HEK293 (cell line): Measurements from ENCODE around the gene NUDT13.

Source experiments
- CTCF ChIA-PET: fragments of 350-600 bp; formaldehyde crosslinking; extraction: SDS; loops from one replicate; lab custom pipeline; 2021; ENCODE audit warnings: antibody characterized with exemption; lab: Yijun Ruan, JAX
- POLR2A ChIA-PET: fragments of 300-600 bp; formaldehyde crosslinking; extraction: SDS; loops from one replicate; lab custom pipeline; 2020; ENCODE audit warnings: antibody characterized with exemption, inconsistent platforms; lab: Yijun Ruan, JAX
- H3K27ac ChIP-seq: fragments of 200-500 bp; sonication (Bioruptor generic); 2 replicates; pipeline ENCODE4 v1.5.1; 2014; ENCODE audit warnings: low read depth, low read length, control low read depth, inconsistent platforms; ENCODE audit errors: extremely low read depth
- H3K36me3 ChIP-seq, 2 experiments: fragments of 200-500 bp in 1 of 2; sonication (Bioruptor generic) in 1 of 2; 1 replicate in 1 of 2; 2 replicates in 1 of 2; pipeline ENCODE4 v1.5.1; 2014 to 2017; ENCODE audit warnings: inconsistent platforms in 2 of 2, low read length in 2 of 2; ENCODE audit not compliant: control insufficient read depth in 2 of 2, insufficient read depth in 1 of 2
- H3K4me1 ChIP-seq: fragments of 200-500 bp; sonication (Bioruptor generic); 2 replicates; pipeline ENCODE4 v1.5.1; 2014; ENCODE audit warnings: mild to moderate bottlenecking, low read length, inconsistent platforms; ENCODE audit not compliant: control insufficient read depth, insufficient read depth
- H3K4me3 ChIP-seq: 2 replicates; pipeline ENCODE4 v1.5.1; 2011; ENCODE audit warnings: low read depth, mild to moderate bottlenecking, control low read depth, low read length, moderate library complexity
- H3K9me3 ChIP-seq: fragments of 200-500 bp; sonication (Bioruptor generic); 2 replicates; pipeline ENCODE4 v1.5.1; 2014; ENCODE audit warnings: low read depth, low read length, inconsistent platforms; ENCODE audit not compliant: control insufficient read depth, insufficient read depth
- BCL11B ChIP-seq: fragments of 450-650 bp; formaldehyde crosslinking; IDR thresholded peaks from 2 replicates; pipeline ENCODE4 v1.5.1; 2016; ENCODE audit warnings: low read depth, missing biosample characterization, missing genetic modification characterization
- FEZF1 ChIP-seq: fragments of 450-650 bp; formaldehyde crosslinking; IDR thresholded peaks from 2 replicates; pipeline ENCODE4 v1.5.1; 2016; ENCODE audit warnings: missing biosample characterization, missing genetic modification characterization
- GLI4 ChIP-seq: fragments of 450-650 bp; formaldehyde crosslinking; IDR thresholded peaks from 2 replicates; pipeline ENCODE4 v1.5.1; 2016; ENCODE audit warnings: missing biosample characterization, missing genetic modification characterization
- ZBTB1 ChIP-seq: fragments of 450-650 bp; formaldehyde crosslinking; IDR thresholded peaks from 2 replicates; pipeline ENCODE4 v1.5.1; 2016; ENCODE audit warnings: missing biosample characterization, missing genetic modification characterization
- ZNF132 ChIP-seq: fragments of 450-650 bp; formaldehyde crosslinking; IDR thresholded peaks from 2 replicates; pipeline ENCODE4 v1.5.1; 2017; ENCODE audit warnings: missing biosample characterization, missing genetic modification characterization, borderline replicate concordance
- ZNF138 ChIP-seq: fragments of 450-650 bp; formaldehyde crosslinking; IDR thresholded peaks from 2 replicates; pipeline ENCODE4 v1.5.1; 2016; ENCODE audit warnings: missing biosample characterization, missing genetic modification characterization, borderline replicate concordance
- ZNF561 ChIP-seq: fragments of 450-650 bp; IDR thresholded peaks from 2 replicates; pipeline ENCODE4 v1.5.1; 2018; ENCODE audit warnings: missing biosample characterization, missing genetic modification characterization, borderline replicate concordance
- ZNF660 ChIP-seq: fragments of 450-650 bp; IDR thresholded peaks from 2 replicates; pipeline ENCODE4 v1.5.1; 2018; ENCODE audit warnings: missing biosample characterization, mild to moderate bottlenecking, missing genetic modification characterization
- ZNF664 ChIP-seq: fragments of 450-650 bp; formaldehyde crosslinking; IDR thresholded peaks from 2 replicates; pipeline ENCODE4 v1.5.1; 2016; ENCODE audit warnings: missing biosample characterization, missing genetic modification characterization
- ZNF785 ChIP-seq: fragments of 450-650 bp; formaldehyde crosslinking; IDR thresholded peaks from 2 replicates; pipeline ENCODE4 v1.5.1; 2016; ENCODE audit warnings: missing biosample characterization, missing genetic modification characterization
- ZNF837 ChIP-seq: fragments of 450-650 bp; formaldehyde crosslinking; IDR thresholded peaks from 2 replicates; pipeline ENCODE4 v1.5.1; 2016; ENCODE audit warnings: missing biosample characterization, missing genetic modification characterization
- ZNF843 ChIP-seq: fragments of 450-650 bp; formaldehyde crosslinking; IDR thresholded peaks from 2 replicates; pipeline ENCODE4 v1.5.1; 2016; ENCODE audit warnings: missing biosample characterization, missing genetic modification characterization
- TF ChIP-seq, protein P1 (sequence below): fragments of 450-650 bp; formaldehyde crosslinking; IDR thresholded peaks from 2 replicates; pipeline ENCODE4 v1.5.1; 2017; ENCODE audit warnings: missing biosample characterization, missing genetic modification characterization
- TF ChIP-seq, protein P2 (sequence below): fragments of 450-650 bp; formaldehyde crosslinking; IDR thresholded peaks from 2 replicates; pipeline ENCODE4 v1.5.1; 2016; ENCODE audit warnings: missing biosample characterization, missing genetic modification characterization

NUDT13 gene

DNA sequence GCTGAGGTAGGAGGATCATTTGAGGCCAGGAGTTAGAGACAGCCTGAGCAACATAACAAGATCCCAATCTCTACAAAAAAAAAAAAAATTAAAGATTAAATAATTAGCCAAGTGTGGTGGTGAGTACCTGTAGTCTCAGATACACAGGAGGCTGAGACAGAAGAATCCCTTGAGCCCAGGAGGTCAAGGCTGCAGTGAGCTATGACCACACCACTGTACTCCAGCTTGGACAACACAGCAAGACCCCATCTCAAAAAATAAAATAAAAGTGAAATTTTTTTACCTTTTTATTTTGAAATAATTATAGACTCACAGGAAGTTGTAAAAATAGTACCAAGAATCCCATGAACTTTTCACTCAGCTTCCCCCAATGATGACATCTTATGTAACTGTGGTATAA is 62.6 kb downstream of the NUDT13 start (continued):
- TF ChIP-seq ZBTB1 (tag by site-specific recombination) (no peak), ZNF664 (tag by site-specific recombination) (no peak), ZNF785 (tag by site-specific recombination) (no peak), GLI4 (tag by site-specific recombination) (no peak)

- Histone ChIP-seq H3K36me3 (peaks cover 10 to 34% of the 10 kb centered on the region in 2 experiments), H3K4me1 (no peaks in the 10 kb centered on the region), H3K9me3 (no peaks in the 10 kb centered on the region), H3K27ac (no peak overlapping the region)
- ChIA-PET CTCF (no interaction called here), POLR2A (interaction anchor here (1.1 kb wide), 1 partner anchor 73 kb away, joined by 4 read pairs; the partner anchor contains the start of gene DNAJC9)
- no peak for TF ChIP-seq ZNF843 (tag by site-specific recombination)
- TF ChIP-seq, protein P1, sequence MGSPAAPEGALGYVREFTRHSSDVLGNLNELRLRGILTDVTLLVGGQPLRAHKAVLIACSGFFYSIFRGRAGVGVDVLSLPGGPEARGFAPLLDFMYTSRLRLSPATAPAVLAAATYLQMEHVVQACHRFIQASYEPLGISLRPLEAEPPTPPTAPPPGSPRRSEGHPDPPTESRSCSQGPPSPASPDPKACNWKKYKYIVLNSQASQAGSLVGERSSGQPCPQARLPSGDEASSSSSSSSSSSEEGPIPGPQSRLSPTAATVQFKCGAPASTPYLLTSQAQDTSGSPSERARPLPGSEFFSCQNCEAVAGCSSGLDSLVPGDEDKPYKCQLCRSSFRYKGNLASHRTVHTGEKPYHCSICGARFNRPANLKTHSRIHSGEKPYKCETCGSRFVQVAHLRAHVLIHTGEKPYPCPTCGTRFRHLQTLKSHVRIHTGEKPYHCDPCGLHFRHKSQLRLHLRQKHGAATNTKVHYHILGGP (tag by site-specific recombination): no peak
- no peak for TF ChIP-seq ZNF837 (tag by site-specific recombination)
- TF ChIP-seq ZNF660 (tag by site-specific recombination): no peak
- TF ChIP-seq ZNF561: no peak
- no peak for TF ChIP-seq FEZF1 (tag by site-specific recombination)
- no peak for TF ChIP-seq BCL11B (tag by site-specific recombination)
- no peak for TF ChIP-seq ZNF132
- TF ChIP-seq, protein P2, sequence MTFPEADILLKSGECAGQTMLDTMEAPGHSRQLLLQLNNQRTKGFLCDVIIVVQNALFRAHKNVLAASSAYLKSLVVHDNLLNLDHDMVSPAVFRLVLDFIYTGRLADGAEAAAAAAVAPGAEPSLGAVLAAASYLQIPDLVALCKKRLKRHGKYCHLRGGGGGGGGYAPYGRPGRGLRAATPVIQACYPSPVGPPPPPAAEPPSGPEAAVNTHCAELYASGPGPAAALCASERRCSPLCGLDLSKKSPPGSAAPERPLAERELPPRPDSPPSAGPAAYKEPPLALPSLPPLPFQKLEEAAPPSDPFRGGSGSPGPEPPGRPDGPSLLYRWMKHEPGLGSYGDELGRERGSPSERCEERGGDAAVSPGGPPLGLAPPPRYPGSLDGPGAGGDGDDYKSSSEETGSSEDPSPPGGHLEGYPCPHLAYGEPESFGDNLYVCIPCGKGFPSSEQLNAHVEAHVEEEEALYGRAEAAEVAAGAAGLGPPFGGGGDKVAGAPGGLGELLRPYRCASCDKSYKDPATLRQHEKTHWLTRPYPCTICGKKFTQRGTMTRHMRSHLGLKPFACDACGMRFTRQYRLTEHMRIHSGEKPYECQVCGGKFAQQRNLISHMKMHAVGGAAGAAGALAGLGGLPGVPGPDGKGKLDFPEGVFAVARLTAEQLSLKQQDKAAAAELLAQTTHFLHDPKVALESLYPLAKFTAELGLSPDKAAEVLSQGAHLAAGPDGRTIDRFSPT (tag by site-specific recombination): no peak
- no peak for TF ChIP-seq ZNF138 (tag by site-specific recombination)
- no peak for TF ChIP-seq ZNF785 (tag by site-specific recombination)
- TF ChIP-seq, all 188 proteins: peak for 0
- H3K4me3 ChIP-seq: no peak overlapping the region
Measured at GRCh38 chr10:73174148-73174925, 64.1 kb downstream of the NUDT13 start.
